Right lobe of liver (tissue), 4 donors: ENCODE measurements around the gene ZIC4.
A peak's percentile ranks its signal among the peaks of the same experiment; 100 is the strongest.

Experiments
- POLR2A ChIP-seq: fragments of 450-650 bp; IDR thresholded peaks from one replicate; pipeline ENCODE4 v1.6.1; 2017; ENCODE audit warnings: antibody characterized with exemption, mild to moderate bottlenecking
- TF ChIP-seq, protein P1 (sequence below), 4 donors: fragments of 200-600 bp in 3 of 4; fragments of 450-650 bp in 1 of 4; IDR thresholded peaks; one replicate each; pipeline versions ENCODE4 v1.5.1 to v1.8.0; 2016 to 2022; ENCODE audit warnings: antibody characterized with exemption in 4 of 4, mild to moderate bottlenecking in 2 of 4
- donor health status: DM: no; HTN: no; CAD: no.
- donor health status: DM: no; HTN: no; CAD: no.
- donor health status: DM: no; HTN: yes; CAD: no.

DNA sequence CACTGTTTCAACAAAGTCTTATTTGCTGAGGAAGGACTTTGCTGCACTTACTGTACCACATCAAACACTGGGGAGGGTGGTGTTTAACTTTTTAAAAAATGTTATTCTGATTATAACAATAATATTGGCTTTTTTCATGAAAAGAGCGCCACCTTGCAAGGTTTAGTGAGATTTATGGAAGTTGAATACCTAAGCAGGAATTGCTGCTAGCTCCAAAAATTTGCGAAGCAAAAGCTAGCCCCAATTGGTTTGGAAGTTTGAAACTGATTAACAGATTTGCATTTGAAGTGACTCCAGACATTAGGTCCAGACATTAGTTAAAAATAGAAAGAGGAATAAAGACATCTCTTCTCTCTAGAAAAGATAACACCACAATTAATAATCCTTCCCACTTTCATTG lies 9.5 kb upstream of the ZIC4 start:
- TF ChIP-seq, protein P1, sequence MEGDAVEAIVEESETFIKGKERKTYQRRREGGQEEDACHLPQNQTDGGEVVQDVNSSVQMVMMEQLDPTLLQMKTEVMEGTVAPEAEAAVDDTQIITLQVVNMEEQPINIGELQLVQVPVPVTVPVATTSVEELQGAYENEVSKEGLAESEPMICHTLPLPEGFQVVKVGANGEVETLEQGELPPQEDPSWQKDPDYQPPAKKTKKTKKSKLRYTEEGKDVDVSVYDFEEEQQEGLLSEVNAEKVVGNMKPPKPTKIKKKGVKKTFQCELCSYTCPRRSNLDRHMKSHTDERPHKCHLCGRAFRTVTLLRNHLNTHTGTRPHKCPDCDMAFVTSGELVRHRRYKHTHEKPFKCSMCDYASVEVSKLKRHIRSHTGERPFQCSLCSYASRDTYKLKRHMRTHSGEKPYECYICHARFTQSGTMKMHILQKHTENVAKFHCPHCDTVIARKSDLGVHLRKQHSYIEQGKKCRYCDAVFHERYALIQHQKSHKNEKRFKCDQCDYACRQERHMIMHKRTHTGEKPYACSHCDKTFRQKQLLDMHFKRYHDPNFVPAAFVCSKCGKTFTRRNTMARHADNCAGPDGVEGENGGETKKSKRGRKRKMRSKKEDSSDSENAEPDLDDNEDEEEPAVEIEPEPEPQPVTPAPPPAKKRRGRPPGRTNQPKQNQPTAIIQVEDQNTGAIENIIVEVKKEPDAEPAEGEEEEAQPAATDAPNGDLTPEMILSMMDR (IDR thresholded peaks at IDR 0.05): peak in 1 of 4 donors; percentile 10
- TF ChIP-seq POLR2A: no peak
